OCI-M2 (cell line): ENCODE results near the gene PI4K2A.

Experiments used
- DNase-seq: peaks from one replicate; lab custom pipeline; 2025; ENCODE audit not compliant: unreplicated experiment; lab: John Stamatoyannopoulos, UW

PI4K2A gene

DNA sequence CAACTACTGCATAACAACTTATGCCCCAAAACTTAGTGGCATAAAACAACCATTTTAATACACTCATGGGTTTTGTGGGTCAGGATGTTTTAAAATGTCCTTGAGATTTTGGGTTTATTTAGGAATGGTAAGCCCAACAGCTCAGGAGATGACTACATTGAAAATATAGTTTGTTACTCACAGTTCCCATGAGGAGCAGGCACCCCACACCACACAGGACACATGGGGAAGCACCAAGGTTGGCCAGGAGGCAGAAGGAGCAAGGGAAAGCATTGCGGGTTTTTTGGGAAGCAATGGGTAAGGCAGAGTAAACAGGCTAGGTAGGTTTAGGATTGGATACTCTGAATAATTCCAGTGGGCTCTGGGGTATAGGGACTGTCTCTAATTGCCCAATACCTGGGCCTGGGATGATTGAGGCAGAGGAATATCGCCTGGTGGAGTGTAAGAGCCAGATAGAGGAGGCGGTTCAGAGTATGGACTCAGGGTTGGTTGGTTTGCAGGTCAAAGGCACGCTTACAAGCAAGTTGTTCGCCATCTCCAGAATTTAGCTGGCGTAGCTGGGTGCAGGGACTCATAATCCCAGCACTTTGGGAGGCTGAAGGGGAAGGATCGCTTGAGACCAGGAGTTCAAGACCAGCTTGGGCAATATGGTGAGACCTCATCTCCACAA, 63.1 kb downstream of the PI4K2A start:
- DNase-seq, result no peak

DNA sequence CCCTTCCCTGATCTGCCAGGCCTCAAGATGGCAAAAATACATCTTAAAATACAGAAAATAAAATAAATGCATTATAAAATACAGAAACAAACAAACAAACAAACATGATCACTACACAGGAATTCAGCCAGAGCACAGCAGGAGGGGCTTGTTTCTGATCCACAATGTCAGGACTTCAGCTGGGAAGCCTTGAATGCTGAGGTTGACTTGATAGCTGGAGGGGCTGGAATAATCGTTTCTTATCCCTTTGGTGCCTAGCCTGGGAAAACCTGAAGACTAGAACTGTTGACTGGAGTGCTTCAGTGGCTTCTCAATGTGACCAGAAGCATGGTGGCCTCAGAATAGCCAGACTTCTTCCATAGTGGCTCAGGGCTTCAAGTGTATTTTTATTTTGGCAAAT, 63.9 kb downstream of the PI4K2A start:
- no peak for DNase-seq

DNA sequence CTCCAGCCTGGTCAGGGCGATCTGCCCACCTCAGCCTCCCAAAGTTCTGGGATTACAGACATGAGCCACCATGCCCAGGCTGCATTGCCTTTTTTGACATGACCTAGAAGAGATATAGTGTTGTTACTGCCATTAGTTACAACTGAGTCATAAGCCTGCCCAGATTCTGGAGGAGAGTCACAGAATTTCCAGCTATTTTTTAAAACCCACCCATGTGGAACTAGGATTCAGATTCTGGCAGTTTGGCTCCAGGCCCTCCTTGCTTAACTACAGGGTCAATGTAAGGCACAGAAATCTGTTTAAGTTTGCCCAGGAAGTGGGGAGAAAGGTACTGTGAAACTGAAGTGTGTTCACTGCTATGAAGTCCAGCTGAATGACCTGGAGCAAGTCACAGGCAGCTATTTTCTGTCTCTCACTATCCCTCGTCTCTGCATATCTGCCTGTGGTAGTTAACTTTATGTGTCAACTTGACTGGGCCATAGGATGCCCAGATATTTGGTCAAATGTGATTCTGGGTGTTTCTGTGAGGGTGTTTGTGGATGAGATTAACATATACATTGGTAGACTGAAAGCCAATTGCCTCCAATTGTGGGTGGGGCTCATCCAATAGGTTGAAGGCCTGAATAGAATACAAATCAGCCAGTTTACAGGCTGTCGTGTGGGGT, 64.7 kb downstream of the PI4K2A start:
- no peak for DNase-seq

DNA sequence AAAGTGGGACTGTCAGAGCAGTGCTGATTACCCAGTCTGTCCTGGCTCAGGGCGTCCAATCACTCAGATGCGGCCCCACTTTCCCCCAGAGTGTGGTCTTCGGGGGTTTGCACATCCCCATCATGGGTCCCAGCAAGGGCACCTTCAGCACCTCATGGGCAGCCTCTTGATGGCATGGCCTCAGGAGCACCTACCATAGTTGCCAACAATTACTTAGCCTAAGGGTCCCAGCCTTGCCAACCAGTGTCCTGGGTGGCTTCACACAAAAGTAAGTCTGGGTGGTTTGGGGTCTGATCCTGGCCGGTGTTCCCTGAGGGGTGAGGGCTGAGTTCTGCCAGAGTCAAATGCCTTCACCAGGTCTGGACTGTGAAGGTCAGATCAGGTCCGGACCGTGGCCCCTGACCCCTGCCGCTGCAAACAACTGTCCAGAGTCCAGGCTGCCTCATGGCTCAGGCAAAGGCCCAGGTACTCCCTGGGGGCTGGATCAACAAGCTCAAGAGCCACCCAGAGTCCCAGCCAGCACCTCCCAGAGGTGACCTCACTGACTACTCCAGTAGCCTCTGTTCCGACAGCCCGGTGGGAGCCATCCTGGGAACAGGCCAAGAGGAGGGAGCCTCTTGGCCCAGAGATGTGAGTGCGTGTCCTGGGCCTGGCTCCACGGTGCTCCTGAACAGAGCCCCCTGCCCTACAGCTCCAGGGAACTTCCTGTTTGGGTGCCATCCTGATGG, 66.8 kb downstream of the PI4K2A start:
- no peak for DNase-seq

DNA sequence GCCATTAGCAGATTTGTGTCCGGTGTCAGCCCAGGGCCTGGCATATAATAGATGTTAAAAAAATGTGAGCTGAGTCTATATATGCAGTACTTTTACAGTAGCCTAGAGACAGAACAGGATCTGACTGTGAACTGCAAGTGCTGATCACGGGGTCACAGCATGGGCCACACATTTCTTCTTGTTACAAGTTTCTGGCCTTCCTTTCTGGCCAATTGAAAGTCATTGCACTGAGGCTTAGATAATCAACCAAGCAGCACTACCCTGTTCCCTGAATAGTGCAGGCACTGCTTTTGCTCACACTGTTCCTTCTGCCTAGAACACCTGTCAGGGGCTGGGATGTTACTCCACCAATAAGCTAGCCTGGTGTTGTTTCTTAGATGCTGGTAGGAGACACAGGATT, 67.7 kb downstream of the PI4K2A start:
- no peak for DNase-seq

DNA sequence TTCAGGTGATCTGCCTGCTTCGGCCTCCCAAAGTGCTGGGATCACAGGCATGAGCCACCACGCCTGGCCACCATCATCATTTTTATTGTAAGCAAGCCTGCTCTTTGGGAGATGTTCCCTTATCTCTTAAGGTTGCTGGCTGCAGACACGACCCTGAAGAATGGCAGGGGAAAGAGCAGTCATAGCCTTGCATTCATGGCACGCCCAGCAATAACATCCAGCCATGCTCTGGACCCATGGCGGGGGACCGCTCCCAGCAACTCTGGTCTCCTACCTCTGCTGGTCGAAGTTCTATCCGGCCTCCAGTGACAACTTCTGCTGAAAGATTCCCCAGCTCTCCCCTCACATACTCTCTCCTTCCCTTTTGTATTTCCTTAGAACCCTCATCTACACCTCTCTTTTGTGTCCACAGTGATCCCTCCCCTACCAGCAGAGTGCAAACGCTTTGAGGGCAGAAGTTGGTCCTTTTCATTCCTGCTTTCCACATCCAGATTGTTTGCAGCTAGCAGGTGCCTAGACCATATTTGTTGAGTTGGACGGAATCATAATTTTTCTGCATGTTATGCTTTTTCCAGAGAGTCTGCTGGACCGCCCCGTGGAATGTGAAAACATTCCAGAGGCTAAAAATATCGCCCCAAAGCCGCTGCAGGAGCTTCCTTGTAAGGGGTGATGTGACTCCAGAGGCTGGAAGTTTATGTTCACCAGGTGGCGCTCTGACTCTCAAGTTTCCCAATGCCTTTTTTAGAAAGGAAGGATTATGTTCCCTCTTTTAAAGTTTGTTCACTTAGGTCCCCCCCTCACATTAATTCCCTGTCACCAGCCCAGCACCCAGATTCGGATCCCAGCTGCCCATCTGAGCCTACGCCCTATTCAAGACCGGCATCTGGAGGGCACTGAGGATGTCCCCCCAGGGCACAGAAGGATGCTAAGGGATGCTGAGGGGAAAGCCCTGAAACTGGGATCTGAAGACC, 68.8 kb downstream of the PI4K2A start:
- DNase-seq, result no peak

DNA sequence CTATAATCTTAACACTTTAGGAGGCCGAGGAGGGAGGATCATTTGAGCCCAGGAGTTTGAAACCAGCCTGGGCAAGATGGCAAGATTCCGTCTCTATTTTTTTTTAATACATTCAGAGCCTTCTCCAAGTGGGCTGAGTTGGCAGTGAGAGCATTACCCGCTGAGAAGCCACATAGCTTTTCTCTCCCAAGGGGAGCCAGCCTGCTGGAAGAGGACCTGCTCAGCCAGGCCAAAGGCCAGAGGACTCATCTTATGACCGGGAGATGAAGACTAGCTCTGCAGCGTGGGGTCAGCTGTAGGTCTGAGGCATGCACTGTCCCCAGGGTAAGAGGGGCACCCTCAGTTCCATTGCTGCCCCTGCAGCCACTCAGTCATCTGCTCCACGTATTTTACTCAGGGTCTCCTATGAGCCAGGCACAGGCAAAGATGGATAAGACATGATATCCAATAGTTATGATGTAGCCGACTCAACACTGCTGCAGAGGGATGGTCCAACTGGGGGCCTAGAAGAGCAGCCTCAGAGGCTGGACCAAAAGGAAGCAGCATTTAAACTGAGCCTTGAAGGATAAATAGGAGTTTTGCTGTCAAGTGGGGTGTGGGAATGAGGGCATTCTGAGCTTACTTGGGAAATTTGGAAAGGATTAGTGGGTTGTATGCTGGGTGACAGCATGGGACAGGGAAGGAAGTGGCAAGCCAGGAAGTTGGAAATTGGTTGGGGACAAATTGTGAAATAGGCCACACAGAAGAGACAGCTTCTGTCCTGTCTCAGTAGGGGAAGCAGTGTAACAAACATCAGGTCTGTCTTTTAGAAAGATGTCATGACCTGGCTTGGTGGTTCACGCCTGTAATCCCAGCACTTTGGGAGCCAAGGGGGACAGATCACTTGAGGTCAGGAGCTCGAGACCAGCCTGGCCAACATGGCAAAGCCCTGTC, 71.4 kb downstream of the PI4K2A start:
- DNase-seq, result no peak

DNA sequence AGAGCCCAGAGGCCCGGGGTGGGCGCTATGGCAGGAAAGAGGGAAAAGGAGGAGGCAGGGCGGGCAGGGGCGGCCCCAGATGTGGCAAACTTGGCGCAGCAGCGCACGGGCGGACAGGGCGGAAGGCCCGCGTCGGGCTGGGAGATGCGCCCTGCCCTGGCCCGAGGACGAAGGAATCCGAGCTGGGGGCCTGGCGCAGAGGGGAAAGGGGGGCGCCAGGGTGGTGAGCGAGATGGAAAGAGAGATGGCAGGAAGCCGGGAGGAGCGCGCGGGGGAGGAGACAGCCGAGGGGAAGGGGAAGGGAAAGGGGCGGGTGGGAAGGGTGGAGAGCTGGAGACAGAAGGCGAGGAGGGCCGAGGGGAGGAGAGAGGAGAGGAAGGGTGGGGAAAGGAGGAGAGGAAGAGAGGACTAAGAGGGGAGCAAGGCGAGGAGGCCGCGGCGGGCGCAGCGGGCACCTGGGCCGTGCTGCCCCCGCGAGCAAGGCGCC, 72.9 kb downstream of the PI4K2A start, which contains the start of gene MARVELD1:
TSS of gene MARVELD1 (plus strand) at position 392 of the 487 bp plus-strand sequence. CDS start 147 bp downstream, outside the sequence.
- no peak for DNase-seq

DNA sequence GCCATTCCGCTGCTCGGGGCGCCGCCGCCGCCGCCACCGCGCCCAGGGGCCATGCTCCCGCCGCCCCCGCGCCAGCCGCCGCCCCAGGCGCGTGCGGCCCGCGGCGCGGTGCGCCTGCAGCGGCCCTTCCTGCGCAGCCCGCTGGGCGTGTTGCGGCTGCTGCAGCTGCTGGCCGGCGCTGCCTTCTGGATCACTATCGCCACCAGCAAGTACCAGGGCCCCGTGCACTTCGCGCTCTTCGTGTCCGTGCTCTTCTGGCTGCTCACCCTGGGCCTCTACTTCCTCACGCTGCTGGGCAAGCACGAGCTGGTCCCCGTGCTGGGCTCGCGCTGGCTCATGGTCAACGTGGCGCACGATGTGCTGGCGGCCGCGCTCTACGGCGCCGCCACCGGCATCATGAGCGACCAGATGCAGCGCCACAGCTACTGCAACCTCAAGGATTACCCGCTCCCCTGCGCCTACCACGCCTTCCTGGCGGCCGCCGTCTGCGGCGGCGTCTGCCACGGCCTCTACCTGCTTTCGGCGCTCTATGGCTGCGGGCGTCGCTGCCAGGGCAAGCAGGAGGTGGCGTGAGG, 73.4 kb downstream of the PI4K2A start:
- no peak for DNase-seq

DNA sequence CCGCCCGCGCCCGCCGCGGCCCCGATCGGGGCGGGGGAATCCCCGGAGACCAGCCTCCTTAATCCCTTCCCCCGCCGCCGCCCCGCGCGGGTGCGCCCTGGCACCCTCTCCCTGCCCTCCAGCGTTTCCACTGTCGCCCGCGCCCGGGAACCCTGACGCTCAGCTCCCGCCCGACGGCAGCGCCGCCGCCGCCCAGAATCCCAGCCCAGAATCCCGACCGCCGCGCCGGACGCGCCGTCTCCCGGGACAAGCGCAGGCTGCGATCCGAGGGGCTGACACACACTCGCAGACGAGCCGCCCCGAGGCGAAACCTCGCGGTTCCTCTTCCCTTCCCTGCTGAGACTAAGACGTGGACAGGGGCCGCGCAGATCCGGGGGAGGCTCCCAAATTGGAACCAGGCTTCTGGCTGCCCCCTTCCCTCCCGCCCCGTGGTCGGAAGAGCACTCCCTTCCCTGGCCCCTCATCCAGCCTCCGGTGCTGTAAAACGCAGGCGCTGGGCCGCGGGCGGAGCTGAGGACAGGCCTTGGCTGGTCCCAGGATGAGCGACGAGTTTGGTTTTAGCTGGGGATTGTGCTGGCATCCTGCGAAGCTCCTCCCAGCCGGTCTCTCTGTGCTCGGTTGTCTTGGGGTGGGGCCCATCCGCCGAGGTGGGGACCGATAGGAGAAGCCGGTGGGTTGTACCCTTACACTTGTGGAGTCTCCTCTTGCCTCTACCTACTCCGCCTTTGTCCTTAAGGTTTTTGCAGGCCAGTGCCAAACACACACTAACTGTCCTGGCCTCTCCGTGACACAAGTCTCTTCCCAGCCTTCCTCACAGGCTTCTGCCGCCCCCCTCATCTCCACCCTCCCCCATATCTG, 74.2 kb downstream of the PI4K2A start:
- DNase-seq, result no peak

DNA sequence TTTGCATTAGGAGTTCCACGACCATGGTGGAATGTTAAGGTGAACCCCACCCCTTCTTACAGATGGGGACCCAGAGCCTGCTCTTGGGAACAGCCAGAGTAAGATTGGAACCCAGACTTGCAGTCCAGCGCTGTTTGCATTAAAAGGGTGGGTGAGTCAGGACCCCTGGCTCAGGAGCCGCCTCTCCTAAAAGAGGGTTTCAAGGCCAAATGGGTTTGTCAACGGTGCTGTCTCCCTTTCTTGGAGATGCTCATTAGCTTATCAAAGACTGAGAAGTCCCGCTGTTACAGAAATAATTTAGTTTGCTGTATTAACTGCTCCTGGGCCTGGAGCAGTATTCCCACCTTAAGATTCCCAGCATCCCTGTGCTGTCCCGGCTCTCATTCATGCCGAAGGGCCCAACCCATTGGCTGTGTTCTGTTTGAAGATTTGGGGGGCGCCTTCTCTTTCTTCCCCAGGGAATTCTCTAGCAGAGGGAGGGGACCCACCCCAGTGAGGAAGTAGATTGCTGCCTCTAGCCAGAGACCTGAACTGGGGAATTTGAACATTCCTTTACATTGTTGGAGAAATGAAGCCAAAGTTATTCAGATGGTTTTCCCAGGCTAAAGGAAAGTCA, 74.9 kb downstream of the PI4K2A start:
- DNase-seq, result no peak

DNA sequence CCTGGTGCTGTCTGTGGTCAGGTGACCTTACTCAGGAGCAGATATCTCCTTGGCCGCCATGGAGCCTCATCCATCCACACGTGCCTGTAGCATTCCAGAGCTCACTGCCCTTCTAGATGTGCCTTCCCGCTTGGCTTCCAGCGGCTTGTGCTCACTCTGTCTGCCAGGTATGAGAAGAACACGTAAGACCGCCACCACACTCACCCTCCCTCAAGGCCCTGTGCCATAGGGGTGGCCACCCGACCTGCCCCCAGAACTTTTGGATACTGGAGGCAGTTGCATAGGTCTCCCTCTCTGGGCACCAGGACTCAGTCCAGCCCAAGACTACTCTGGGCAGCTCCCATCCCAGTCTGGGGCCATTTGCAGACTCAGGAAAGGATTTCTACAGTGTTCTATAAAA, 77.2 kb downstream of the PI4K2A start:
- no peak for DNase-seq

DNA sequence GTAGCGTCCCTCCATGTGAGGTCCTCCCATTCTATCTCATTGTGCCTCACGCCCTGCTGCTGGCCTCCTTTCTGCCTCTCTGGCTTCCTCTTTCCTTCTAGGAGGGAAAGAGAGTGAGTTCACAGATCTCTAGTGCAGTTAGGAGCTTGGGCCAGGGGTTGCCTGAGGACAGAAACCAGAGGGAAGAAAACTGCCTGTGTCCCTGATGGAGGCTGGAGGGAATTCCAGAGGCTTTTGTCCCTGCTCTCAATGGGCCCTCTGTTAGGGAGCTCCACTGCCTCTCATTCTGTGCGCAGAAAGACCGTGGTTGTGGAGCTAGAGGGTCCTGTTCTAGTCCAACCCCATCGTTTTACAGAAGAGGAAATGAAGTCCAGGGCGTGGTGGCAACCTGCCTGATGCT, 77.7 kb downstream of the PI4K2A start:
- no peak for DNase-seq

DNA sequence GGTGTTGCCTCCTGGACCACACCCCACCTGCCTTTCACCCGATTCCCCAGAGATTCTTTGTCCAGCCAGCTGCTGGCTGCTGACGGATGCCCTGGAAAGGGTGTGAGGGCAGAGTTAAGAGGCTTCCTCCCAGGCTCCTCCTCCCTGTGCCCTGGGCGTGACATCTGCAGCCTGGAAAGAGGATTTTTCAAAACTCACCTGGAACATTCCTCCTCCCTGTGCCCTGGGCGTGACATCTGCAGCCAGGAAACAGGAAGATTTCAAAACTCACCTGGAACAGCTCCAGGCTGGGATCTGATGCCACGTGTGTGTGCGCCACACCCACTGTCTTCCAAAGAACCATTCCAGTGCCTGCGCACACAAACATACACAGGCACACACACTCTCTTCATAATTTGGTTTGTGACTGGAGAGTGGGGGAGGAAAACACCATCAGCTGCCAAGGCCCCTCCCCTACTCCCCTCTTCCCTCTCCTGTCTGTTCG, 78.2 kb downstream of the PI4K2A start:
- DNase-seq, result no peak

DNA sequence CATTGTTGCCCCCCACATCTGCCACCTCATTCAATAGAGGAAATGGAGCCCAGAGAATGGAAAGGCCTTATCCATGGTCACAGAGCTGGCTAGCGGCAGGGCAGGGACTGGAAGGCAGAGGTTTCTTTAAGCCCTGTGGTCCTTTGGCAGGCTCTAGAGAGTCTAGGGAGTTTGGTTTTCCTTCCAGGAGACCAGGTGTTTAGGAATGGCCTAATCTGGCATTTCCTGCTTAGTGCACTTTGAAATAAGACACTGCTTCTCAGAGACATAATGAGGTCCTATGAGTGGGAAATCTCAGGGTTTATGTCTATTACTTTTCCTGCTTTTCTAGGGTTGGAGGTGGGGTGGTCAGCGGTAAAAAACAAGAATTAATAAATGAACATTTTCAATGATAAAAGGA, 79.1 kb downstream of the PI4K2A start:
- DNase-seq, result no peak

DNA sequence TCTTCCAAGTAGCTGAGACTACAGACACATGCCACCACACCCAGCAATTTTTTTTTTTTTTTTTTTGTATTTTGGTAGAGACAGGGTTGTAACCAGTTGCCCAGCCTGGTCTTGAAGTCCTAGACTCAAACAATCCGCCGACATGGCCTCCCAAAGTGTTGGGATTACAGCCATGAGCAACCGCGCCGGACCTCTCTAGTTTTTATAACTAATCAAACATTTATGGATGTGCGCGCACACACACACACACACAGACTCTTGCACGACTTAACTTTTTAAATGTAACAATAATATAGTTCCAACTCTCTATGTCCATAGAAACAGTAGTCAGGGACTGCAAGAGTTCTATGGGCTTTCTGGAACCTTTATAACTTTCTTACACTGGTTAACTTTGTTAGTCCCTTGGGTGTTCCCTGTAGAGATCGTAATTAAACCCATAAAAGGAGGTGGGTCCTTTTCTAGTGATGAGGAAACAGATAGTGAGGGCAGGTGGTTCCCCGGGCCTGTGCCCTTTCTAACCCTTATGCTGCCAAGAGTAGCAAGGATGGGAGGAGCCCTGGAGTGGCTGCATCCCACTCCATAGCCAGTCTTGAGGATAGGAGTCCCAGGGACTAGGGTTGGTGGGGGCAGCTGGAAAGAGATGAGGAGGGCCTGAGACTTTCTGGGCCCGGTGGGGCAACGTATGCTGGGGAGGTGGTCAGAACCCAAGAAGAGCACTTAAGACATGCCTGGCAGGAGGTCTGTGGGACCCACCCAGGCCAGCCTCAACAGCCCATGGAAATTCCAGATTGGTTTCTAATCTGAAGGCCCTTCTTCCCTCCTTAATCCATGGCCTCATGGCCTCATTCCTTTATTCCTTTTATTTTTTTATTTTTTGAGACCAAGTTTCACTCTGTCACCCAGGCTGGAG, 81.7 kb downstream of the PI4K2A start:
- no peak for DNase-seq

DNA sequence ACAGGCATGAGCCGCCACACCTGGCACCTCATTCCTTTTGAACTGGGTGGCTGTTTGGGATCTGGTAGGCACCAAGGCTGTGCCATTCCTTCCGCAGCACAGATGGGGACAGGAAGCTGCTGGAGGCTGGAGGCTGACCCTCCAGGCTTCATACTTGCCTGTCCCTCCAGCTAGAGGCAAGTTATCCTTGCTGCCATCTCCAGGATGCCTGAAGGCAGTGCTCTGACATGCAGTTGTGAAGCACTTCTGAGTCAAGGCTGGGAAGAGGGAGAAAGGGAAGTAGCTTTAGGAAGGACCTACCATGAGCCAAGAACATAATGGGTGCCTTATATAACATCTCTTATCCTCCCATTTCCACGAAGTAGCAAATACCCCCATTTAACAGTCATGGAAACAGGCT, 82.5 kb downstream of the PI4K2A start:
- no peak for DNase-seq
